IPS DF 19.7 (cell line): ENCODE data around the gene ZKSCAN3.
"Not testable (repeated sequence)": the region's sequence is repeated elsewhere in the genome, so short reads cannot be mapped to it uniquely, and the experiment has no call there.

Source experiments
- DNase-seq: peaks from one replicate; pipeline ENCODE4 v3.0.0-alpha.2; 2013; ENCODE audit warnings: low read depth, low spot score

ZKSCAN3 gene

DNA sequence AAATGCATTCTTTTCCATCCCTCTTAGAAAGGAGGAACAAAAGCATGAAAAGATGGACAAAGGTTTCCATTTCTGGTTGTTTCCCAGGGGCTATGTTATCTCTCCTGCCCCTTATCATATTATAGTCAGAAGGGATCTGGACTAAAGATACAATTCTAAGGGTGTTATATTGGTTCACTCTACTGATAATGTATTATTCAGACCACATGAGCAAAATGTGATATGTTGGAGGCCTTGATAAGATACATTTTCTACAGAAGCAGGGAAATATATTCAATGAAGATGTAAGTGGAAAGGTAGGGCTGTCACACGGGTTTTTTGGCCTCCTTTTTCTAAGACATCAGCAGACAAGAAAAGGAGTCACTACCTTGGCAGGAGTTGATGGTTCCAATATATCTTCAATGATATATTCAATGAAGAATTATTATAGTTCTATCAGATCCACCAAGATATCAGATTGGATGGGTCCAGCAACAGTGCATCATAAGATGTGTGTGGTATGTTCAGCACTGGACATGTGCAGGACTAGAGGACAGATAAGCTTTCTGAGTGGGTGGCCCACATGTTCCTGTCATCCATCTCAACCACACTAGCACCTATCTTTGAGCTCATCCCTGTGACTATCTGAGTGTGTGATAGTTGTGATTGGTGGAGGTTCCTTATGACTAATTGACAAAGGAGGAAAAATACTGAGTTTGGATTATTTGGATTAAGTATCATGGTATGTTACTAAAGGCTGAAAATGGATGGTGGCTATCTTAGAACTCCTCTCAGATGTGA lies 5.7 kb upstream of the ZKSCAN3 start:
- DNase-seq, result no peak

DNA sequence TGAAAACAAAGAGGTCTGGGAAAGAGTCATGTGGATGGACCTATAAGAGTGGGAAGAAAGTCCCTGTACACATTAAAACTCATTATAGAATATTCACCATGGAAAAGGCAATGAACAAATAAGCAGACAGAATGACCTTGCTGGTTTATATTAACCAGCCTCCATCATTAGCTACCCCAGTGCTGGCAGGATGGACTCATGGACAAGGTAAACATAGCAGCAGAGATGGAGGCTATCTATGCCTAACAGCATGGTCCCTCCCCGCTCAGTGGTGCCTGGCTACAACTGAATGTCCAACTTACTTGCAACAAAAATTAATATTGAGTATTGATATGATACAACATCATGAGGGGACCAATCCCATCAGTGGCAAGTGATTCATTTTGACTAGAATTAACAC lies 4.5 kb upstream of the ZKSCAN3 start:
- no peak for DNase-seq

DNA sequence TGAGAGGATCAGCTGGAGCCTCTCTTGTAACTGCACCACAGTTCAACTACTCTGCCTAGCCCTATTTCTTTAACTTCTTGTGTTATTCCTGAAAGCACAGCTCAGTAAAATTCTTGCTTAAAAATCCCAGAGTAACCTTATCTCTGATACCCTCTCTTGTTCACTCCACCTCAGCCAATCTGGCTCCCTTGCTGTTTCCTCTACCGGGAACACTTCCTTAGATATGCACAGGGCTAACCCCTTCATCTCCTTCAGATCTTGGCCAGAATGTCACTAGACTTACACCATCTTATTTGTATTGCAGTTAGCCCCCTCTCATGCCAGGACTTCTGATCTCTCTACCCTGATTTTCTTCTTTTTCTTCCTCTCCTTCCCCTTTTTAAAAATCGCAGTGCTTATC lies 2.6 kb upstream of the ZKSCAN3 start:
- DNase-seq, result no peak

DNA sequence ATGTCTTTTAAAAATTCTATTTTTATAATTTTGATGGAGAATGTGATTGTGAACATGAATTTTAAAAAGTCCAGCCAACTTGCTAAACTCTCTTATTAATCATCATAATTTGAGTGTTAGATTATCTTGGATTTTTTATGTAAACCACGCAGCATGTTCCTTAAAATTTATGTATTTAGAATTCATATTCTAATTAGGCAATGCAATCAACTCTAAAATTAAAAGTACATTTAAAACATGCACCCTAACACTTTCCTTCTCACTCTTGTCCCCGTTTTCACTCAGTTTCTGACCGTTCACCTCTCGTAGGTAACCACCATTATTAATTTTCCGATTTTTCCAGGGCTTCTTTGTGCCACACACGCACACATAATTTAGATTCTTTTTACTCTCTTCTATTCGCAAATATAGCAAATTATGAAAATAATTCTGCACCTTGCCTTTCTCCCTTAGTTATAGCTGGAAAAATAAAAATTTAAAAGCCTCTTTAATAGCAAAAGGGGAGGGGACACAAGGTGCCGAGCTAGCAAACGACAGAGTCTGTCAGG lies 329 bp upstream of the ZKSCAN3 start:
- no peak for DNase-seq

DNA sequence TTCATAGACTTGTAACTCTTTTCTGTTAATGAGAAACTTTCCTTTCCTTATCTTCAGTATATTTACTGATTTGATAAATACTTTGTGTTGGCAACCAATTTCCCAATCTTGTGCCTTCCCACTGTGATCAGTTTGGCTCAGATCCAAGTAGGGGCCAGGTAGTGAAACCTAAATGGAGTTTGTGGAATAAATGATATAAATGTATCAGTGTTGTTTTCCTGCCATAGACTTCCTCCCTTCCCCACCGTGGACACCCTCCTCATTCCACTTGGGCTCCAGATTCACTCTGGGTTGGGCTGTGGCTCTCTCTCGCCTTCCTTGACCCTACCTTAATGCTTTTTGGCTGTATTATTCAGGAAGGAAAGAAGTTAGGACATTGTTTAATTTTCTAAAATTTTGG lies 1.3 kb downstream of the ZKSCAN3 start:
- no peak for DNase-seq

DNA sequence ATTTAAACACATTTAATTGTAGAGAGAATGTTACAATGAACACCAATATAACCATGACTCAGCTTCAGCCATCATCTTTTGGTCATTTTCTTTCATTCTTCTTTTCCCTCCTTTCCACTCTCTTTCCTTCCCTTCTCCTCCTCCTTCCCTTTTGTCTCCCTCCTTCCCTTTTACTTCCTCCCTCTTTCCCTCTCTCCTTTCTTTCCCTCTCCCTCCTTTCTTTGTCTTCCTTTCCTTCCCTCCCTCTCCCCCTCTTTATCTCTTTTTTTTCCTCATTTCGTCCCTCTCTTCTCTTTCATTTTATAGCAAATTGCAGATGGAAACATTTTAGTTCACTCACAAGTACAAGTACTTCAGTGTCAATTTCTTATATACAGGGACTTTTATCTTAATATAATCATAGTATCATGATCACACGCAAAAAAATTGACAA lies 1.8 kb downstream of the ZKSCAN3 start:
- DNase-seq, result no peak

DNA sequence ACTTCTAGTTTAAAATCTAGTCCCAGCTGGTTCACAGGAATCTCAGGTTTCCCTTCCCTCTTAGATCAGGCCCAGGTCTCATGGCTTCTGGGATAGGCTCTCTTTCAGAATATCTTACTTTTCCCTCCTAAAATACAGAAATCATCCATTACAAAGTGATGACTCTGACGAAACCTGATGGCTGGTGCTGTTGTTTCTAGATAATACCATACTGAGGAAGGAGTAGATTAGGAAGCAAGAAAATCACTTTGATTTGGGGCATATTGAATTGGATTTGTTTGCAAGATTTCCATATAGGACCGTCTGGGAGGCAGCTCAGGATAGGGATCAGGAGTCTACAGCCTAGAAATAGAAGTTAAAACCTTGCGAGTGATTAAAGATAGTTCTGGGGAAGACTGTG lies 3.6 kb downstream of the ZKSCAN3 start:
- no peak for DNase-seq

DNA sequence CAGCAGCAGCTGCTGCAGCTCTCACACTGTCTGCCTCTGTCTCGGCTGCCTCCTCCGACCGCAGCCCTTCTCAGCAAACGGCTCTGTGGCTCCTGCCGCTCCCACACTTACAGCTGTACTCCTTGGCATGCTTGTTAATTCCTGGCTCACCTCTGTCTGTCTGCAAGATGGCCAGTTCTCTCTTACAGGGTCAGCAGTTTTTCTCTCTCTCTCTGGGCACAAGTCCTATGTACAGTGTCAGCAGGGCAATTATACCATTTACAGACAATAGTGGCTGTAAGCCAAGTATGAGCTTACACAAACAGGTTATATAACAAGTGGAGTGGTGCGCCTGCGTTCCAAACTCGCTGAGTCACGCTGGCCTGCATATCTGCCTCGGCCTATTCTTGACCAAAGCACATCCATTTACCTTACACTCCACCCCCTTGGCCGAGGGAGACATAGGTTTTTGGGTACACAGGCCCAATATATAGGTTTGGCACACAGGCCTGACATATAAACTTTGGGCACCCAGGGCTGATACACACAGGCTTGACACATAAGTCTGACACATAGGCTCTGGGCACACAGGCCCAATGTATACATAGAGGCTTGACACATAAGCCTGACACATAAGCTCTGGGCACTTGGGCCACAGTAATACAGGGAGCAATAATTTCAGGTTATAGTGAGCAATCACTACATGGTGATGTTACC lies 4.4 kb downstream of the ZKSCAN3 start:
- no peak for DNase-seq

DNA sequence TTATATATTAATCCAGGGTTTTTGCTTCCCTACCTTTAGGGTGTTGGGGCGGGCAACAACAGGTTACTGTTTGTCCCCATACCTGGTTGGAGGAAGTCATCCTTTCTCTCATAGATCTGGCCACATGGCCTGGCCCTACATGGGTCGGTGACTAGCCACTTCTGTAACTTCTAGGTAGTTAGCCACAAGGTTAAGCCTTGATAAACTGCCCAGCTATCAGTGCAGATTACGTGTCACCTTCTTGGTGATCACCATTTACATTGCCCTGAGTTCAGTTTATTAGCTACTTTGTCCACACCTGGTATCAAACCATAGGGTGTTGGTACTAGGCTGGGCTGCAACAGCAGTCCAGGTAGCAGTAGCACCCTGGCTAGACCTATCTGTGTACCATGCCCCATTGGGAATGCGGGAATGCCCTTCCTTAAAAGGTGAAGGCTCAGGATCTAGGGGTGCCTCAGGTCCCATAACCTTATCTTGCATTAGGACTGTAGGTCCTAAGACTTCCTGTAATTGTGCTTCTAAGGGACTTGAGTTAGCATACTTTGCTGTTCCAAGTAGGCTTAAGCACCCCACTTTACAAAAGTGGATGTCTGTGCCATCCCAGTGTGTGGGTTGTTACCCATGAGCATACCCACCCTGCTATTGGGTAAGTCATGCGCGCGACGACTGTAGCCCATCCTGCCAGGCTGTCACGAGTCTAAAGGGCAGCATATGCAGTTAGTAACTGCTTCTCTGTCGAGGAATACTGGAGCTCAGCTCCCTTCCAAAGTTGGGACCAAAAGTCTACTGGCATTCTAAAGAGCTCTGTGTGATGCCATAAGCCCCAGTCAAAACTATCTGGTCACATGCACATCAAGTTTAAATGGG lies 5.2 kb downstream of the ZKSCAN3 start:
- no peak for DNase-seq

DNA sequence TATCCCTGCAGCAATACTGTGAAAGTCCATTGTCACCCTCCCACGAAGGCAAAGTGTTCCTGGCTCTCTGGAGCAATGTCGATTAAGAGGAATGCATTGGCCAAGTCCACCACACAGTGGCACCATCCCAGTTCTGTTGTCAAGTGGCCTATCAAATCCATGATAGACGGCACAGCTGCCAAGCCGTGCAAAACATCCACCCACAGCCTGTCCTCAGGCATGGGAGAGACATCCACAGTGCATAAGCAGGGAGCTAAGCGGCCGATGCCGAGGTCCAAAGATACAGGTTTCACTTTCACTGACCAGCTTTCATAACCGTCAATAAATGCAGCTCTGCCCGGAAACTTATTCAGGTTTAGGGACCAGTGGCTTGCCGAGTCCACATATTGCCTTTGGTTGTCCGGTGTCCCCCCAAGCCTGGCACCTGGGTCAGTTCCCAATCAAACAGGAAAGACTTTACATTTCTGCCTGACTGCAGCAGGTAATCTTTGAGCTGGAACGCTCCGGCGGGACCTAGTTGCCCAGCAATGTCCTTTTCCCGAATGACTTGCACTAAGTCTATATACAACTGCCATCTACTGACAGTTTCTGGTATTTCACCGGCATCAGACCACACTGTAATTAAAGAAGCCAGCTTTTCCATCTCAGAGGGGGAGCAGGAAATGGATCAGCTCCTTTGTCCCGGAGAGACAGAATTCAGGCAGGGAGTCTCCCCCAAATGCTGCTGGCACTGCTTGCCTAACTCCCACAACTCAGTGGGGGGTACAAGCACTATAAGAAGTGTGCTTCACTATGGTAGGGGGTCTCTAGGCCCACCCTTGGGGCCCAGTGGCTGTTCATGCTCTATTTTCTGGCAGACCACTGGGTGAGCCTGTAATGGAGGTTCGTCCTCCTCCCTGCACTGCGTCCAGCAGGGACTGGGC lies 6.3 kb downstream of the ZKSCAN3 start:
- peak; percentile 83 for DNase-seq

DNA sequence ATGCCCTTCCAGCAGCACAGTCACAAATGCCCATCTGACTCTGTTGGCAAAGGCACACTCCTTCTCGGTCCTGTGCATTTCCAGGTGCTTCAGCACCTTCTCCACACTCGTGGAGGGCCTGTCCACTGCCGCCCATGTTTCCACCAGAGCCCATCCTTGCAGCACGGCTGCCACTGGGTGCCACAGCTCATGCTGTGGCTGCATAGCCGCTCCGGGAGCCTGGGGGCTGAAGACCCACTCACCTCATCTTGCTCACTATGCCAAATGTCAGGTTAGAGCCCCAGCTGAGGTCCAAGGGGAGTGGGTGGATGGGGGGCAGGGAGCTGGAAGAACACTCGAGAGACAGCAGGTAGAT lies 6.9 kb downstream of the ZKSCAN3 start:
- DNase-seq, result no peak

DNA sequence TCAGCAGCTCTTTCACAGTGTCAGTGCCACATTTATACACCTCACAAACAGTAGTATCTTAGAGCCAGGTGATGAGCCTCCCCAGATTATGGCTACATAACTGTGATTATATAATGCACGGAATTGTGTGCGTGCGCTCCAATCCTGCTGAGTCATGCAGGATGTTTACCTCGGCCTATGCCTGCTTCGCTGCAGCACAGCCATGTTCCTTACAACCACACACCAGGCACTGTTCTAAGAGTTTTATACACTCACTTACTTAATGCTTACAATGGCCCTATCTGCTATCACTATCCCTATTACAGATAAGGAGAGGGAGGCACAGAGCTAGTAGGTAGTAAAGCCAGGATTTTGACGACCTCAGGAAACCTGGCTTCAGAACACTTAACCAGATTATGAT lies 7.3 kb downstream of the ZKSCAN3 start:
- DNase-seq, result no peak

DNA sequence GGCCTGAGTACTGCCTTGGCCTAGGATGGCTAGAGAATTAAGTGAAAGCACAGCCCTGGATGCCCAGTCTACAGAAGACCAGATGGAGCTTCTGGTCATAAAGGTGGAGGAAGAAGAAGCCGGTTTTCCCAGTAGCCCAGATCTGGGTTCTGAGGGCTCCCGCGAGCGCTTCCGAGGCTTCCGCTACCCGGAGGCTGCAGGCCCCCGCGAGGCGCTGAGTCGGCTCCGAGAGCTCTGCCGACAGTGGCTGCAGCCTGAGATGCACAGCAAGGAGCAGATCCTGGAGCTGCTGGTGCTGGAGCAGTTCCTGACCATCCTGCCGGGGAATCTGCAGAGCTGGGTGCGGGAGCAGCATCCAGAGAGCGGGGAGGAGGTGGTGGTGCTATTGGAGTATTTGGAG lies 9.8 kb downstream of the ZKSCAN3 start:
- not testable (repeated sequence) for DNase-seq

DNA sequence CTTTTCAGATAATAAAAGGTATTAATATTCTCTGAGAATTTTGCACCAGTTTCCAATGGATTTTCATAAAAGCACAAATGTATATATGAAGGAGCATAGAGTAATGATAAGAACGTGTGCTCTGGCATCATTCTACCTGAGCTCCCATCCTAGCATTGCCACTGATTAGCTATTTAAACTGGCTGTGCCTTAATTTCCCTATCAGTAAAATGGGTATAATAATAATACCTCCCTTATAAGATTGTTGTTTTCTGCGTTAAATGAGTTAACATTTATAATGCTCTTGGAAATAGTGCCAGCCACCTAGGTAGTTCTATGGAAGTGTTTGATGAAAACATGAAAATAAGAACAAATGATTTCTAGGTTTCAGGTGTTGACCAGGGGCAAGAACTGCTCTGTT lies 11.2 kb downstream of the ZKSCAN3 start:
- DNase-seq, result no peak

DNA sequence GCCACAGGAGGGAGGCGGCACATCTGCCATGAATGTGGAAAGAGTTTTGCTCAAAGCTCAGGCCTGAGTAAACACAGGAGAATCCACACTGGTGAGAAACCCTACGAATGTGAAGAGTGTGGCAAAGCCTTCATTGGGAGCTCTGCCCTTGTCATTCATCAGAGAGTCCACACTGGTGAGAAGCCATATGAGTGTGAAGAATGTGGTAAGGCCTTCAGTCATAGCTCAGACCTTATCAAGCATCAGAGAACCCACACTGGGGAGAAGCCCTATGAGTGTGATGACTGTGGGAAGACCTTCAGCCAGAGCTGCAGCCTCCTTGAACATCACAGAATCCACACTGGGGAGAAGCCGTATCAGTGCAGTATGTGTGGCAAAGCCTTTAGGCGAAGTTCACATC lies 15.8 kb downstream of the ZKSCAN3 start:
- not testable (repeated sequence) for DNase-seq

DNA sequence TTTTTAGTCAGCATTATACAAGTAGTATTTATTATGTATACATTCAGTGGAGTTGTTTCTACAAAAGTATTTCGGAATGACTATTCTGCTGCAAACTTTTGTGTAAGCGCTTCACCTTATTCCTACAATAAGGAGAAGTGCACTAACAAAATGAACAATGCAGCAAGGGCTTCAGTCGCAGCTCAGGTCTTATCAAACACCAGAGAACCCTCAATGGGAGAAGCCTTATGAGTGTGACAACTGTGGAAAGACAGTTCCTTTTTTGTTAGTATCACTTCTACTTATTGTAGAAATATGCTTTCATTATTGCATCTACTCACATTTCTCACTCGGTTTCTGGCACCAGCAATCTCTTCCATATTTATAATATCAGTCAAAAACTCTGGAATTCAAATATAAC lies 18.8 kb downstream of the ZKSCAN3 start:
- no peak for DNase-seq

DNA sequence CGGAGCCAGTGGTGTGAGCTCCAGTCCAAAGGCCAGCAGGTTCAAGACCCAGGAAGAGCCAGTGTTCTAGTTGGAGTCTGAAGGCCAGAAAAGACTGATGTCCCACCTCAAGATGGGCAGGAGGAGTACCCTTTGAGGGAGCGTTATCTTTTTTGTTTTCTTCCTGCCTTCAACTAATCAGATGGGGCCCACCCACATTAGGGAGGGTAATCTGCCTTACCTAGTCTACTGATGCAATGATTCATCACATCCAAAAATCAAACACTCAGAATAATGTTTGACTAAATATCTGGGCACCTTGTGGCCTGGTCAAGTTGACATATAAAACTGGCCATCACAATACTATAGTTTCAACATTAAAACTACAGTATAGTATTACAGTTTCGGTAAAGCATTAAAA lies 19.7 kb downstream of the ZKSCAN3 start:
- no peak for DNase-seq

DNA sequence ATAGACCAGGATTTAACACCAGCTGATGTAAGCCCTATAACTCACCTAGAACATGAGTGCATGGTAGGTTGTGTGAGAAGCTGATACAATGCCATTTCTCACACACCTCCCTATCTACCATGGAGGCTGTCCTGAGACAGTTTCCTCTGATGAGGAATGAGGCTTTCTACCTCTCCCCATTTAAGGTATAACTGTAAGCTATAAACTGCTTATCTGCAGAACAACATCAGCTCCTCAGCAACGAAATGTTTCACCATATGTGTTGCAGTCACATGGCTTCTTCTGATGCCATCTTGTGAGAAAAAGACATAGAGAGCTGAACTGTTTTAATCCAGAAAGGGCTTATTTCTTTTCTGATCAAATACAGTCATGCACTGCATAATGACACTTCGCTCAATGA lies 20.7 kb downstream of the ZKSCAN3 start:
- DNase-seq, result no peak

DNA sequence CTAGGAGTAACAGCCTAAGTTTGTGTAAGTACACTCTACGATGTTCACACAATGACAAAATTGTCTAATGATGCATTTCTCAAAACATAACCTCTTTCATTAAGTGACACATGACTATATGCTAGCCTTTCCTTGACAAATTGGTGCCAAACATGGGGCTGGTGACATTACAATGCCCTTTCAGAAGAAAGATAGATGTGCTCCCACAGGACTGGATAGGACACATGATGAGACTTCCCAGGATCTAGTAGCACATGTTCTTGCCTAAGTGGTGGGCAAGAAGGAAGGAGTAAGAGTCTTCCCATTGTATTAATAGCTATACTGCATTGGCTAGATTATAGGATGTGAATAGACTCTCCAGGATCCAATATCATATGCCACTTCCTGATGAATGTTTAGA lies 21.5 kb downstream of the ZKSCAN3 start:
- no peak for DNase-seq

DNA sequence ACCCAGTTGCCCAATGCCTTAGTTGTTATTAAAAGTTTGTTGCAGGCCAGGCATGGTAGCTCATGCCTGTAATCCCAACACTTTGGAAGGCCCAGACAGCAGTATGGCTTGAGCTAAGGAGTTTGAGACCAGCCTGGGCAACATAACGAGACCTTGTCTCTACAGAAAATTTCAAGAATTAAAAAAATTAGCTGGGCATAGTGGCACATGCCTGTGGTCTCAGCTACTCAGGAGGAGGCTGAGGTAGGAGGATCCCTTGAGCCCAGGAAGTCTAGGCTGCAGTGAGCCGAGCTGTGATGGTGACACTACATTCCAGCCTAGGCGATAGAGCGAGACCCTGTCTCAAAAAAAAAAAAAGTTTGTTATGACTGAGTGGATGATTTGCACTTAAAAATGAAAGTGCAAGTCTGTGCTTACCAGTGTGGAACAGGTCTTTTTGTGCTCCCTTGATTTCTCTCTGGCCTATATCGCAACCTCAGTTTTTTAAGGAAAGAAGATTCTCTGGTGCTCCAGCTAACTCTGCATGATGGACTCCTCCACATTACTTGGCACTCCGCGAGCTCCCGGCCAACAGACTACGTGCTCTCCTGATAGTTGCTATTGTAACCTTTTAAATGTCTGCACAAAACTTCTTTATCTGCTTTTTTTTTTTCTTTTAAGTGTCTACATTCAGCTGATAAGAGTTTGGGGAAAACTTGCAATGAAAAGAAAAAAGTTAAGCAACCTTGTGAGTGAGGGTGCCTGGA lies 22.1 kb downstream of the ZKSCAN3 start:
- DNase-seq, result no peak
